ENCODE measurements around the gene CDY2B.
"Not testable (repeated sequence)": the region's sequence is repeated elsewhere in the genome, so short reads cannot be mapped to it uniquely, and the experiment has no call there.

CDY2B gene, protein sequence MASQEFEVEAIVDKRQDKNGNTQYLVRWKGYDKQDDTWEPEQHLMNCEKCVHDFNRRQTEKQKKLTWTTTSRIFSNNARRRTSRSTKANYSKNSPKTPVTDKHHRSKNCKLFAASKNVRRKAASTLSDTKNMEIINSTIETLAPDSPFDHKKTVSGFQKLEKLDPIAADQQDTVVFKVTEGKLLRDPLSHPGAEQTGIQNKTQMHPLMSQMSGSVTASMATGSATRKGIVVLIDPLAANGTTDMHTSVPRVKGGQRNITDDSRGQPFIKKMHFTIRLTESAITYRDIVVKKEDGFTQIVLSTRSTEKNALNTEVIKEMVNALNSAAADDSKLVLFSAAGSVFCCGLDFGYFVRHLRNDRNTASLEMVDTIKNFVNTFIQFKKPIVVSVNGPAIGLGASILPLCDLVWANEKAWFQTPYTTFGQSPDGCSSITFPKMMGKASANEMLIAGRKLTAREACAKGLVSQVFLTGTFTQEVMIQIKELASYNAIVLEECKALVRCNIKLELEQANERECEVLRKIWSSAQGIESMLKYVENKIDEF

GRCh38 chrY:17880120-17880519 is at the start of gene CDY2B:
CDY2B (minus strand) TSS chrY:17880220; CDS start chrY:17879892, 328 bp downstream.
- H3K4me3 ChIP-seq (ENCODE audit: low read length); H3K4me1 ChIP-seq (ENCODE audit: control insufficient read depth, insufficient read depth, low read length); H3K9ac ChIP-seq (ENCODE audit: low read length); H3K27me3 ChIP-seq (ENCODE audit: control insufficient read depth, insufficient read depth, low read length); H3K27ac ChIP-seq (ENCODE audit: low read depth, low read length); H3K36me3 ChIP-seq (ENCODE audit: control insufficient read depth, insufficient read depth, low read length): not testable (repeated sequence)

GRCh38 chrY:17908009-17908408 is 28.0 kb upstream of the CDY2B start:
- not testable (repeated sequence) for H3K27ac ChIP-seq (ENCODE audit: low read depth, low read length); H3K4me3 ChIP-seq (ENCODE audit: low read length); H3K4me1 ChIP-seq (ENCODE audit: control insufficient read depth, insufficient read depth, low read length); H3K36me3 ChIP-seq (ENCODE audit: control insufficient read depth, insufficient read depth, low read length); H3K27me3 ChIP-seq (ENCODE audit: control insufficient read depth, insufficient read depth, low read length); H3K9ac ChIP-seq (ENCODE audit: low read length)

DNA sequence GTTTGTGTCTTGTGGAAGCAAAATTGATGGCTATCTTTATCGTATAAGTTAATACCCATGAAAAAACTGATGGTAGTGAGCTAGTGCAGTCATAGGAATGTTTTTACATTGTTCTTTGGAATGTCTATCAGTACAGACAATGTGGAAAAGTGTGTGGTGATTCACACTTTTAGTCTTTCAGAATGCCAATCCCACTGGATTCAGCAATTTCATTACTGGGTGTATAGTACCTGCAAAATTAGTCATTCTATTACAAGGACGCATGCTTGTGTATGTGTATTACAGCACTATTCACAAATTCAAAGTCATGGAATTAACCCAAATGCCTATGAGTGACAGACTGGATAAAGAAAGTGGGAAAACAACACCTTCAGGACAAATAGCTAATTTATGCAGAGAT is 27.3 kb upstream of the CDY2B start:
- H3K4me1 ChIP-seq (ENCODE audit: control insufficient read depth, insufficient read depth, low read length); H3K36me3 ChIP-seq (ENCODE audit: control insufficient read depth, insufficient read depth, low read length); H3K9ac ChIP-seq (ENCODE audit: low read length); H3K4me3 ChIP-seq (ENCODE audit: low read length); H3K27ac ChIP-seq (ENCODE audit: low read depth, low read length); H3K27me3 ChIP-seq (ENCODE audit: control insufficient read depth, insufficient read depth, low read length): not testable (repeated sequence)

- not testable (repeated sequence) for H3K27me3 ChIP-seq (ENCODE audit: control insufficient read depth, insufficient read depth, low read length); H3K4me3 ChIP-seq (ENCODE audit: low read length); H3K27ac ChIP-seq (ENCODE audit: low read depth, low read length); H3K36me3 ChIP-seq (ENCODE audit: control insufficient read depth, insufficient read depth, low read length); H3K4me1 ChIP-seq (ENCODE audit: control insufficient read depth, insufficient read depth, low read length); H3K9ac ChIP-seq (ENCODE audit: low read length)
Observed at GRCh38 chrY:17881697-17882096, 1.7 kb upstream of the CDY2B start.

DNA sequence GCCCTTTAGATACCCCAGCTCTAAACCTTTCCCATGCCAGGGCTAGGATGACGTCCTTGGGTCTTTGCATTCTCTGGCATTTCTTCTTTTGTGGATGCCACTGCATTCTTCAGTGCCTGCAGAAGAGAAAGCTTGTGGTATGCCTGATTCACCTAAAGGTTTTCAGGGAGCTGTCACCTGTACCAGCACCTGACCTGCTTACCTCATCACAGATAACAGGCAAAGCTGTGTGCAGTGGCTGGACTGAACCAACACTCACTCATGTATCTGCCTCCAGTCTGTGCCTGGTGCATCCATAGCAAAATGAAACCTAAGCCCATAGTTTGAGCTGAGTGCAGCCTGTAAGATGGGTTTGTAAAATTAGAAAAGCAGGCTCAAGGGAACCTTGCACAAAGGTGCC is 3.3 kb downstream of the CDY2B start:
- not testable (repeated sequence) for H3K27me3 ChIP-seq (ENCODE audit: control insufficient read depth, insufficient read depth, low read length); H3K27ac ChIP-seq (ENCODE audit: low read depth, low read length); H3K9ac ChIP-seq (ENCODE audit: low read length); H3K36me3 ChIP-seq (ENCODE audit: control insufficient read depth, insufficient read depth, low read length); H3K4me1 ChIP-seq (ENCODE audit: control insufficient read depth, insufficient read depth, low read length); H3K4me3 ChIP-seq (ENCODE audit: low read length)

- not testable (repeated sequence) for H3K4me3 ChIP-seq (ENCODE audit: low read length); H3K4me1 ChIP-seq (ENCODE audit: control insufficient read depth, insufficient read depth, low read length); H3K36me3 ChIP-seq (ENCODE audit: control insufficient read depth, insufficient read depth, low read length); H3K27ac ChIP-seq (ENCODE audit: low read depth, low read length); H3K9ac ChIP-seq (ENCODE audit: low read length); H3K27me3 ChIP-seq (ENCODE audit: control insufficient read depth, insufficient read depth, low read length)
Observed at GRCh38 chrY:17875401-17875800, 4.6 kb downstream of the CDY2B start.

GRCh38 chrY:17871194-17871903 is 8.7 kb downstream of the CDY2B start:
- H3K27me3 ChIP-seq (ENCODE audit: control insufficient read depth, insufficient read depth, low read length); H3K4me3 ChIP-seq (ENCODE audit: low read length): not testable (repeated sequence)

DNA sequence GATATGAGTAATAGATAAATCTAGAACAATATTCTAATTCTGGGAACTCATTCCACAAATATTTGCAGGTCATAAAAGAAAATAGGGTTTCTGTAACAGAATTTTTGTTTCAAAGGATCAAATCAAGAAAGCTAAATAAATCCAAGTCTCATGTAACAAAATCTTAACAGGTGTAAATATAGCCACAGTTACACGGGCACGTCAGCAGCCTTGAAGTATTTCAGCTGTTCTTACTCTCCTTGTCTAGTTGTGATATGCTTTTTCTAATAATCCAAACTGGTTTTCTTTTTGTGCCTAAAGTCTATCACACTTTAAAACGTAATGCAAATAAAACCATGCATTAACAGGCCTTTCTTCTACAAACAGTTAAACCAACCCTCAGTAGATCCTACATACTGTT is 9.3 kb downstream of the CDY2B start:
- not testable (repeated sequence) for H3K4me1 ChIP-seq (ENCODE audit: control insufficient read depth, insufficient read depth, low read length); H3K27me3 ChIP-seq (ENCODE audit: control insufficient read depth, insufficient read depth, low read length); H3K4me3 ChIP-seq (ENCODE audit: low read length); H3K9ac ChIP-seq (ENCODE audit: low read length); H3K27ac ChIP-seq (ENCODE audit: low read depth, low read length); H3K36me3 ChIP-seq (ENCODE audit: control insufficient read depth, insufficient read depth, low read length)

More at GRCh38 chrY:17871194-17871903, 8.7 kb downstream of the CDY2B start:
- H3K27ac ChIP-seq (ENCODE audit: low read depth, low read length); H3K9ac ChIP-seq (ENCODE audit: low read length); H3K36me3 ChIP-seq (ENCODE audit: control insufficient read depth, insufficient read depth, low read length); H3K4me1 ChIP-seq (ENCODE audit: control insufficient read depth, insufficient read depth, low read length): not testable (repeated sequence)

GRCh38 chrY:17867850-17868249 is 12.2 kb downstream of the CDY2B start:
- H3K4me1 ChIP-seq (ENCODE audit: control insufficient read depth, insufficient read depth, low read length); H3K9ac ChIP-seq (ENCODE audit: low read length): not testable (repeated sequence)

GRCh38 chrY:17860634-17861033 is 19.4 kb downstream of the CDY2B start:
- not testable (repeated sequence) for H3K27ac ChIP-seq (ENCODE audit: low read depth, low read length); H3K9ac ChIP-seq (ENCODE audit: low read length); H3K4me3 ChIP-seq (ENCODE audit: low read length)

More at GRCh38 chrY:17867850-17868249, 12.2 kb downstream of the CDY2B start:
- not testable (repeated sequence) for H3K36me3 ChIP-seq (ENCODE audit: control insufficient read depth, insufficient read depth, low read length); H3K27me3 ChIP-seq (ENCODE audit: control insufficient read depth, insufficient read depth, low read length); H3K4me3 ChIP-seq (ENCODE audit: low read length); H3K27ac ChIP-seq (ENCODE audit: low read depth, low read length)

DNA sequence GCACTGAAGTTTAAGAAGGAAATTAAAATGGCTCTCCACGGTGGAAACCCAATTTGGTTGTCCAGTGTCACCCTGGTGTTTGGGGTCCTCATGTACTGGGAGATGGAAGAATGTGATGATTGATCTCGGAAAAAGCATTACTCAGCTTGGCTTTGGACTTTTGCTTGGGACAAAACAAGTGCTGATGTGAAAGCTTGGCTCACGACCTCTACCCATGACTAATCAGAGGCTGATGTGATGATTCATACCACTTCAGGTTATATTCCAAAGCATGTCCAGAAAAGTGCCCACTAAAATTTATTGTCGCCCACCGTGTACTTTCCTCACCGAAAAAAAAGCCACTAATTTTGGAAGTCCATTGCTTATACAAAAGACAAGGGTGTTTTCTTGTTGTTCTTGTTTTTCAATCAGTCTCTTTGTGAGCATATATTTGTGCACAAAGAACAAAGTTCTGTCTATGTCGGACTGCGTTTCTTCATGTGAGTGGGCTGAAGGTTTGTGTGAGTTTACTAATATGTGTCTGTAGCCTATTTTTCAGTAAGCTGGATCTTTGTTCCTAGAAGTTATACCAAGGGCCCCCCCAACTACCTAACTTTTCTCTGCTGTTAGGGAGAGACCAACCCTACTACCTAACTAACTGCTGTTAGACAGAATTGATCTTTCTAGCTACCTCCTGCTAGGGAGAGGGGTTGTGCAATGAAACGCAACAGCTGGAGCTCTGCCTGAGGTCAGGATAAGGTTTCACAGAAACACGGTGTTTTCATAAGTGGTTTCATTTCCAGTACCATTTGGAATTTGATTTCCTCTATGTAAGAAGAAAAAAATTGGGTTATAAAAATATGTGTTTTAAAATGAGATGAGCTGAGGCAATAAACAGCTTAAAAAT is 22.8 kb downstream of the CDY2B start:
- H3K4me3 ChIP-seq (ENCODE audit: low read length); H3K36me3 ChIP-seq (ENCODE audit: control insufficient read depth, insufficient read depth, low read length); H3K4me1 ChIP-seq (ENCODE audit: control insufficient read depth, insufficient read depth, low read length); H3K9ac ChIP-seq (ENCODE audit: low read length); H3K27ac ChIP-seq (ENCODE audit: low read depth, low read length); H3K27me3 ChIP-seq (ENCODE audit: control insufficient read depth, insufficient read depth, low read length): not testable (repeated sequence)

More at GRCh38 chrY:17860634-17861033, 19.4 kb downstream of the CDY2B start:
- H3K27me3 ChIP-seq (ENCODE audit: control insufficient read depth, insufficient read depth, low read length); H3K36me3 ChIP-seq (ENCODE audit: control insufficient read depth, insufficient read depth, low read length); H3K4me1 ChIP-seq (ENCODE audit: control insufficient read depth, insufficient read depth, low read length): not testable (repeated sequence)

DNA sequence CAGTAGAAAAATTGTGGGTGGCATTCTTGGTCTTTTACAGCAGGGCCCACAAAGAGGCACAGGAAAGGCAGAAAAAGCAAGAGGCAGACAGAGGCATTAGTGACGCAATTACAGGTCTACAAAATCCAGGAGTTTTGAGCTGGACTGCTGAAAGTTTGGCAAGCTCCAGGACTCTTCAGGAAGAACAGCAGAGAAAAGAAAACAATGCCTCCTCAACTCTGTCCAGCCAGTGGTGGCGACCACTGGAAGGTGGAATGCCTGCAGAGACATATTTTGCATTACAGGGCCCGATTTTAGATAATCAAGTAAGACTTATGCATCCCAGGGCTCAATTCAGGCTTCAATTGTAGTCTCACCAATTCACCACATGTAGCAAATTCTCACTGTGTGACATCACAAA is 23.5 kb downstream of the CDY2B start:
- not testable (repeated sequence) for H3K4me1 ChIP-seq (ENCODE audit: control insufficient read depth, insufficient read depth, low read length); H3K4me3 ChIP-seq (ENCODE audit: low read length); H3K27me3 ChIP-seq (ENCODE audit: control insufficient read depth, insufficient read depth, low read length); H3K27ac ChIP-seq (ENCODE audit: low read depth, low read length); H3K9ac ChIP-seq (ENCODE audit: low read length); H3K36me3 ChIP-seq (ENCODE audit: control insufficient read depth, insufficient read depth, low read length)

Measured in rectal smooth muscle tissue (tissue), 1 donor.